Fibroblast of lung (primary cell): ENCODE results near the gene CADM3. TPM values are rescaled to one million over a fixed set of nuclear protein-coding genes. Genes with fewer than 3 reads are reported as not detected.

Experiments used
- DNase-seq, 2 donors: peaks; one replicate each; pipeline versions ENCODE4 v3.0.0 to v3.0.0-alpha.2; 2010; ENCODE audit warnings: low read depth in 2 of 2
- H2AFZ ChIP-seq: 2 replicates; pipeline ENCODE4 v1.5.1; 2012; ENCODE audit warnings: low read length, control low read depth, inconsistent platforms
- H3K27ac ChIP-seq: 2 replicates; pipeline ENCODE4 v1.5.1; 2011; ENCODE audit warnings: low read length, control low read depth; ENCODE audit not compliant: insufficient read depth
- H3K27me3 ChIP-seq: 2 replicates; pipeline ENCODE4 v1.5.1; 2011; ENCODE audit warnings: mild to moderate bottlenecking, low read length; ENCODE audit not compliant: control insufficient read depth, insufficient read depth
- H3K36me3 ChIP-seq: 2 replicates; pipeline ENCODE4 v1.5.1; 2011; ENCODE audit warnings: low read length; ENCODE audit not compliant: control insufficient read depth, insufficient read depth
- H3K4me1 ChIP-seq: 2 replicates; pipeline ENCODE4 v1.5.1; 2011; ENCODE audit warnings: low read length; ENCODE audit not compliant: control insufficient read depth, insufficient read depth; ENCODE audit errors: extremely low read depth
- H3K4me2 ChIP-seq: 2 replicates; pipeline ENCODE4 v1.5.1; 2011; ENCODE audit warnings: low read length, control low read depth; ENCODE audit not compliant: insufficient read depth; ENCODE audit errors: extremely low read depth
- H3K4me3 ChIP-seq, 4 experiments: fragments of 200-600 bp in 1 of 4; sonication (generic) in 1 of 4; replicated peaks in 1 of 4; 2 replicates each; pipeline ENCODE4 v1.5.1; 2011 to 2016; ENCODE audit warnings: low read length in 4 of 4, low read depth in 3 of 4, mild to moderate bottlenecking in 3 of 4, control low read depth in 2 of 4, inconsistent platforms in 1 of 4, mixed read lengths in 1 of 4; ENCODE audit not compliant: insufficient read depth in 1 of 4; ENCODE audit errors: control extremely low read depth in 1 of 4
- H3K79me2 ChIP-seq: 2 replicates; pipeline ENCODE4 v1.5.1; 2012; ENCODE audit warnings: mild to moderate bottlenecking, low read length, inconsistent platforms; ENCODE audit not compliant: control insufficient read depth, insufficient read depth
- H3K9ac ChIP-seq: 2 replicates; pipeline ENCODE4 v1.5.1; 2011; ENCODE audit warnings: mild to moderate bottlenecking, low read length, control low read depth; ENCODE audit not compliant: insufficient read depth
- H3K9me3 ChIP-seq: 2 replicates; pipeline ENCODE4 v1.5.1; 2012; ENCODE audit warnings: low read depth, low read length; ENCODE audit not compliant: control insufficient read depth, insufficient read depth
- H4K20me1 ChIP-seq: 2 replicates; pipeline ENCODE4 v1.5.1; 2011; ENCODE audit warnings: low read length; ENCODE audit not compliant: control insufficient read depth, insufficient read depth; ENCODE audit errors: extremely low read depth
- EZH2 ChIP-seq: IDR thresholded peaks from 2 replicates; pipeline ENCODE4 v1.5.1; 2012; ENCODE audit warnings: low read length, control low read depth, mild to moderate bottlenecking; ENCODE audit errors: missing control alignments
- polyA plus RNA-seq, 2 donors: library from polyadenylated mRNA; depleted of rRNA in 1 of 2; stranded (reverse) in 1 of 2; unstranded in 1 of 2; fragments of >200 nt; gene quantifications; 2 replicates each; pipeline ENCODE4 v1.2.1, GENCODE V29; 2011 to 2012; ENCODE audit warnings: missing spikeins in 1 of 2
- total RNA-seq: library from RNA; depleted of rRNA; stranded (reverse); fragments of >200 nt; gene quantifications from 2 replicates; pipeline ENCODE4 v1.2.1, GENCODE V29; 2014
- TF ChIP-seq, protein P1 (sequence below), 2 donors: IDR thresholded peaks in 1 of 2; conservative IDR thresholded peaks in 1 of 2; 1 replicate in 1 of 2; 2 replicates in 1 of 2; pipeline ENCODE4 v1.5.1; 2011 to 2012; ENCODE audit warnings: low read length in 2 of 2, control low read depth in 1 of 2, inconsistent platforms in 1 of 2, low read depth in 1 of 2, mild to moderate bottlenecking in 1 of 2

The CADM3 gene
- total and polyA plus RNA-seq, 2 donors (not counting 1 experiment from before 2014, with no cell fraction given), result not detected

DNA sequence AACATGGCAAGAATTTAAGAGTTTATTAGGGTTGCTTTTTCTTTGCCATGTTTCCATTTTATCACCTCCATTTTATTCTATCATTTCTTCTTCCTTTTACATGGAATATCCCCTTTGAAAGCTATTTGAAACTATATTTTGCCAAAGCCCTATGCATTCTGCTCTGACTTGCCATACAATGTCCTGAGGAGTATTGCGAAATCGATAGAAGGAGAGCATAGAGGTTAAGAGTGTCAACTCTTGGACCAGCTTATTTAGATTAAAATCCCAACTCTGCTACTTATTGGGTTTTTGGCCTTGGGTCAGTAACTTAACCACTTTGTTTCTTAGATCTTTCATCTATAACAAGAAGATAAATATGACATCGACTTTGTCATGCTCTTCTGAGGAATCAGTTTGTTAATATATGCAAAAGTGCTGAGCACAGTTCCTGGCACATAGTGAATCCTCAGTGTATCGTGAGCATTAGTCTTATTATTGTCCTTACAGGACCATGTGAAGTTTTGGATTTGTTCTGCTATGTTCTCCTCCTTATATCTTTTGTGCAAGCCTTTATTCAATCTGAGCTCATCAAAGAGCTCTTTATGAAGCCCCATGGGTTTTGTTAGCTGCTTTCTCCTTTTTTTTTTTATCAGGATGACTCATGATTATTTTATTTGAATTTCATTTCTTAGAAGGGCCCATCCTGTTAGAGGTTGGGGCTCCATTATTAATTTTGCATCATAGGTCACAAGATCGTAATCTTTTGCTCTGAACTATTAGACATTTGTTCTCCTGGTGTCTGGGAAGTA, 50.9 kb downstream of the CADM3 start:
- Histone ChIP-seq H3K9ac (no peak overlapping the region), H3K27ac (no peak overlapping the region), H3K9me3 (no peaks in the 10 kb centered on the region), H3K4me1 (no peaks in the 10 kb centered on the region), H3K4me2 (no peak overlapping the region), H3K27me3 (no peaks in the 10 kb centered on the region), H4K20me1 (no peaks in the 10 kb centered on the region), H3K79me2 (no peaks in the 10 kb centered on the region), H3K36me3 (no peaks in the 10 kb centered on the region), H3K4me3 (no peak overlapping the region), H2AFZ (no peak overlapping the region)
- TF ChIP-seq, protein P1, sequence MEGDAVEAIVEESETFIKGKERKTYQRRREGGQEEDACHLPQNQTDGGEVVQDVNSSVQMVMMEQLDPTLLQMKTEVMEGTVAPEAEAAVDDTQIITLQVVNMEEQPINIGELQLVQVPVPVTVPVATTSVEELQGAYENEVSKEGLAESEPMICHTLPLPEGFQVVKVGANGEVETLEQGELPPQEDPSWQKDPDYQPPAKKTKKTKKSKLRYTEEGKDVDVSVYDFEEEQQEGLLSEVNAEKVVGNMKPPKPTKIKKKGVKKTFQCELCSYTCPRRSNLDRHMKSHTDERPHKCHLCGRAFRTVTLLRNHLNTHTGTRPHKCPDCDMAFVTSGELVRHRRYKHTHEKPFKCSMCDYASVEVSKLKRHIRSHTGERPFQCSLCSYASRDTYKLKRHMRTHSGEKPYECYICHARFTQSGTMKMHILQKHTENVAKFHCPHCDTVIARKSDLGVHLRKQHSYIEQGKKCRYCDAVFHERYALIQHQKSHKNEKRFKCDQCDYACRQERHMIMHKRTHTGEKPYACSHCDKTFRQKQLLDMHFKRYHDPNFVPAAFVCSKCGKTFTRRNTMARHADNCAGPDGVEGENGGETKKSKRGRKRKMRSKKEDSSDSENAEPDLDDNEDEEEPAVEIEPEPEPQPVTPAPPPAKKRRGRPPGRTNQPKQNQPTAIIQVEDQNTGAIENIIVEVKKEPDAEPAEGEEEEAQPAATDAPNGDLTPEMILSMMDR (conservative IDR thresholded peaks at IDR 0.05 in 1 of 2, IDR thresholded peaks at IDR 0.05 in 1 of 2; ENCODE audit: low read depth in 1 of 2, low read length in 2 of 2), result no peak
- TF ChIP-seq EZH2, result no peak
- no peak for DNase-seq

DNA sequence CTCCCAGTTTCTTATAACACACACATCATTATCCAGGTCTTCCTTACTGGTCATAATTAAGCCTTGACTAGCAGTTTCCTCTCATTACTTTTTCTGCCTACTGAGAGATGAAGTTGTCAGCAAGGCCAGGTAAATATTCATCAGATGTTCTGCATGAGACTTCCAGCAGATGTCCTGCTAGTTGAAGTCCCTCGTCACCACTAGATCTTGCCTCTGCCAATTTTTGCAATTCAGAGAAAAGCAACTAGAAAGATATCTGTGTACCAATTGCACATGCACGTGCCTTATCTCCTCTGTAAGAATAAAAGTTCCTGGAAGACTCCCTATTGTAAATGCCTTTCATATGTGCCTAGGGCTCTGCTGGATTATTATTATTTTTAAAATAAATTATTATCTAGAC, 51.6 kb downstream of the CADM3 start:
- Histone ChIP-seq H3K79me2 (no peaks in the 10 kb centered on the region), H3K27ac (no peak overlapping the region), H3K36me3 (no peaks in the 10 kb centered on the region), H3K27me3 (no peaks in the 10 kb centered on the region), H3K4me2 (no peak overlapping the region), H2AFZ (no peak overlapping the region), H3K9me3 (no peaks in the 10 kb centered on the region), H4K20me1 (no peaks in the 10 kb centered on the region), H3K9ac (no peak overlapping the region), H3K4me1 (no peaks in the 10 kb centered on the region), H3K4me3 (no peak overlapping the region)
- no peak for DNase-seq
- TF ChIP-seq, protein P1 (conservative IDR thresholded peaks at IDR 0.05 in 1 of 2, IDR thresholded peaks at IDR 0.05 in 1 of 2; ENCODE audit: low read depth in 1 of 2, low read length in 2 of 2), result no peak
- TF ChIP-seq EZH2, result no peak

DNA sequence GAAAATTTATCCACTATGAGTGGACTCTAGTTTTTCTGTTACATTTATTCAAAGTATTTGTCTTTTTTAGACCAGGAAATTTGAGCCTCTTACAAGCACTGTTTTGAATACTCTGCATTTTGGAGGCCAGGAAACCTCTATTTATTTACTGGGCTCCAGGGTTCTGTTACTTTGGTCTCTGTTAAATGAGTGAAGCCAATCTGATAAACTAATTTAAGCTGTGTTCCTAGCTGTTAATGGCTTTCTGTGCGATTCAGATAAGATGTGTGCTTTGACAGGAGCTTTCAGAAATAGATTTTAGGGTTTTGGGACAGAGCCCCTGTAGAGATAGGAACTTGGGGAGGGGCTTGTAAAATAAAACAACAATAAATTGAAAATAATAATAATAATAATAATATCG, 57.1 kb downstream of the CADM3 start:
- no peak overlapping the region for H3K4me2 ChIP-seq
- DNase-seq, result no peak
- no peaks in the 10 kb centered on the region for H3K27me3 ChIP-seq
- TF ChIP-seq, protein P1 (conservative IDR thresholded peaks at IDR 0.05 in 1 of 2, IDR thresholded peaks at IDR 0.05 in 1 of 2; ENCODE audit: low read depth in 1 of 2, low read length in 2 of 2), result no peak
- no peak for TF ChIP-seq EZH2
- no peak overlapping the region for H3K27ac ChIP-seq
- H3K9ac ChIP-seq, result no peak overlapping the region
- H4K20me1 ChIP-seq, result no peaks in the 10 kb centered on the region
- no peaks in the 10 kb centered on the region for H3K9me3 ChIP-seq
- H3K4me1 ChIP-seq, result no peaks in the 10 kb centered on the region
- no peaks in the 10 kb centered on the region for H3K79me2 ChIP-seq
- H2AFZ ChIP-seq, result no peak overlapping the region
- no peaks in the 10 kb centered on the region for H3K36me3 ChIP-seq
- H3K4me3 ChIP-seq, result no peak overlapping the region
